T-helper 2 cell treated with Interferon-gamma antibody and Interleukin-4, amounts not matched to agents 100 ng/mL and 5 ng/mL, for 36 hours (primary cell): ENCODE measurements around the gene SCAF1. TPM values are rescaled to one million over a fixed set of nuclear protein-coding genes. Genes with fewer than 3 reads are reported as not detected.

Experiments
- intact Hi-C: fragments of 100-400 bp; cut with micrococcal nuclease; formaldehyde crosslinking; loops from one replicate; pipeline ENCODE4 v1.15.1; 2023
- total RNA-seq: library from RNA; stranded (reverse); gene quantifications from 2 replicates; pipeline ENCODE4 v1.2.3, GENCODE V29; 2022

The SCAF1 gene
- total RNA-seq, 1 donor from 2014 or later = 65.4 TPM

DNA sequence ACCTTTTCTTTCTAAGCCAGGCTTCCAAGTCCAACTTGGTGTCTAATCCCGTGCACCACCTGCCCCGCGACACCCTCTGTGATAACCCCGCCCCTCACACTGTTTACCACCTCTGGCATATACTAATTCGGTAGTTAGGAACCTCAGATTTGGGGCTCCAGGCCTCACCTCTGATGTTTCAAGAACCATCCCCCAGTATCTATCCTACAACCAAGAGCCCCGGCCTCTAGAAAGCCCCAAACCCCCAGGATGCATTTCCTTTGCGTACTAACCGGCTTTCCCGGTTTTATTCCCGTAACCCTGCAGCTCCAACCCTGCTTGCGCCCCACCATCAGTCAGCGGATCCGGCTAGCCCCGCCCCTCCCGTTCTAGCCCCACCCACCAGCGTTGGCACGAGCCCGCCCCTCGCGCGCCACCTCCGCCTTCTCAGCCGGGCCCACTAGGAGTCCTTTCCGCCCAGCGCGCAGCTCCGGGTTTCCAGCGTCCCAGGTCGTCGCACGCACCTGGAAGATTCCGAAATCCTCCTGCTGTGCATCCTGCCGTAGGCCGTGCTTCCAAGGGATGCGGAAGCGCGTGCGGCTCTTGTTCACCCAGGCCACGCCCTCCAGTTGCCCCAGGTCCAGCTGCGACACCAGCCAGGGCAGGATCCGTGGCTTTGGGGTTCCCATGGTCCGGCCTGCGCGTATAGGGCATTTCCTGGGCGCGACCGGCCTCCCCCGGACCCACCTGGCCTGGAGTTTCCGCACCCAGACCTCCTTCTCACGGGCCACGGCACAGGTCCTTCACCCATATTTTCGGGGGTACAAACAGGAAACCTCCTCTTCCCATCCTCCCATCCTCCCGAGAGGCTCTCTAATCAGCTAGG lies 22.4 kb downstream of the SCAF1 start:
- intact Hi-C loops = loop anchor here (1.0 kb wide), 3 partner anchors 12 to 71 kb away; partner anchors contain the start of gene SCAF1

- intact Hi-C loops = loop anchor here (1.0 kb wide), 2 partner anchors 11 to 23 kb away; partner anchors contain the start of gene SCAF1
Measured at GRCh38 chr19:49665036-49665350, 23.0 kb downstream of the SCAF1 start.

DNA sequence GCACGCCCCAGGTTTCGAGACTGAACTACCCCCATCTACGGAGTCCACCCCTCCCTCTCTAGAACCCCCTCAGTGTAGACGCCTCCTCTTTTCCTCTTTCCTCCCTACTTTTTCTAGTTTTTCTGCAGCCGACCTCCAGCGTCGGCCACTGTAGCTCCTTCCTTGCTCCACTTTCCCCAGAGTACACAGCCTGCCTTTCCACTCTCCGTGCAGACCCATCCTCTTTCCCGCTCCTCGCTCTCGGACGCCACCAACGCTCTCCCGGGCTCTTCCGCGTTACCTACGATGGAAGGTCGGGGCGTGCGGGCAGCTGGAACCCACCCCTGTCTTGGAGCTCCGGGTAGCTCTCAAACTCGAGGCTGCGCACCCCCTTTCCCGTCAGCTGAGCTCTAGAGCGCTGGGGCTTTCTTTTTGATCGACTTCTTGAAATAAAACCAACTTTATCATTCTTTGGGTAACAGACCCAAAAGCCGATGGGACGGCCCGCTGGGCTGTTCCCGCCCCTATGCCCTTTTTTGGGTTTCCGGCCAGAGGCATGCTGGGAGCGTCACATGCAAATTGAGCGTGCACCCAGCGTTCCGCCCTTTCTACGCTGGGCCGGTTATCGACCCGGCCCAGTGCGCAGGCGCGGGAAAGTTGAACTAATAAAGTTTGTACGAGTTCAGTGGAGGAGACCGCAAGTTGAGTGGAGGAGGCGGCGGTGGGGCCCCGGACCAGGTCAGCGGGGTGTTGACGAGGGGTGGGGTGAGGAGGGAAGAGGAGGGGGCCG lies 23.5 kb downstream of the SCAF1 start, which contains the start of the genes BCL2L12 and IRF3:
Gene BCL2L12 (plus strand): TSS at position 583 of the 769 bp plus-strand sequence. CDS start 760 bp downstream, outside the sequence.
Gene IRF3 (minus strand): TSS at position 507 of the 769 bp plus-strand sequence. CDS start 1,019 bp downstream, outside the sequence.
- intact Hi-C loops = loop anchor here (1.0 kb wide), 2 partner anchors 11 to 23 kb away; partner anchors contain the start of gene SCAF1

GRCh38 chr19:49666120-49666444 lies 24.1 kb downstream of the SCAF1 start:
- intact Hi-C loops = no loop called here

- intact Hi-C loops = no loop called here
Measured at GRCh38 chr19:49667473-49667872, 25.5 kb downstream of the SCAF1 start.

DNA sequence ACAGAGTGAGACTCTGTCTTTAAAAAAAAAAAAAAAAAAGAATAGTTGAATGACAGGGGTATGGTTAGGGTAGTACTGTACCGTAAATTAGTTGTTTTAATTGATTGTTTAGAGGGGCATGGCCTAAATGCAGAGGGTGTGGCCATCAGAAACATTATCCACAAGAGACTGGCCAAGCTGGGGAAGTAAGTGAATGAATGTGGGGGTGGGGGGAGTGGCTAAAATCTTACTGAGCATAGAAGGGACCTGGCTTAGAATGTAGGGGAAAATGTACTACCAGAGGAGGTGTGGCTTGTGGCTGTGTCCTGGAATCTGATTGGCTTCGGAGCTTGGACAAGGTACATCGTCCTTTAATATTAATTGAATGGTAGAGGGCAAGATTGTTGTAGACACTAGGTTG lies 27.5 kb downstream of the SCAF1 start:
- intact Hi-C loops = no loop called here

DNA sequence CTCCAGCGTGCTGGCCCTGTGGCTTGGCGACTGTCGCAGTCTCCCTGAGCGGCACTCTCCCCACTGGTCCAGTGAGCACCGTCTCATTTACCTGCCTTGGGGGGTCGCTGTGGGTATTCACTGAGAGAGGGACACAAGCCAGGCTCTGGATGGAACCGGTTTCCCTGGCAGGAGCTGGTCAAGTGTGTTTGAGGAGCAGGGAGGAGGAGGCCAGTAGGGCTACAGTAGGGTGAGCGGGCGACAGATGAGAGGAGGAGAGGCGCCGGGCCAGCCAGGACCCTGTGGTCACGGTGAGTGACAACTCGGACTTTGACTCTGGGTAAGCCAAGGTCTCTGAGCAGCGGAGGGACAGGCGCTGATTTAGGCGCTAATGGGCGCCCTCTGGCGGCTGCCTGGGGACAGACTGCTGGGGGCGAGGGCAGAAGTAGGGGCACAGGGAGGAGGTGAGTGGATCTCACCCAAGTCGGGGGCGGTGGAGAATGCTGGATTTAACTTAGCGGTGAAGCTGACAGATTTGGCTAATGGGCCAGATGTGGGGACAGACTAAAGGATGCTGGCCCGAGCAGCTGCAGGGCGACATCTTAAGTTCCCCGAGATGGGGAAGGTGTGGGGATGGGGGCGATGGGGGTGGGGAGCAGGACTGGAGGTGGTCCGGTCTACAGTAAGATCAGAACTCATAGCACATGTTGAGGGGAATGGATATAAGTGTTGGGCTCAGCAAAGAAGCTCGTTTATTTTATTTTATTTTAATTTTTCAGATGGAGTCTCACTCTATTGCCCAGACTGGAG lies 30.3 kb downstream of the SCAF1 start:
- intact Hi-C loops = no loop called here

GRCh38 chr19:49676136-49676783 lies 34.3 kb downstream of the SCAF1 start:
- intact Hi-C loops = loop anchor here (1.0 to 2.0 kb wide), 7 partner anchors 11 to 223 kb away; partner anchors contain the start of genes AKT1S1, ALDH16A1, AP2A1 and BCL2L12

GRCh38 chr19:49676784-49677230 lies 34.8 kb downstream of the SCAF1 start:
- intact Hi-C loops = loop anchor here (1.0 to 2.0 kb wide), 7 partner anchors 12 to 224 kb away; partner anchors contain the start of genes AKT1S1, ALDH16A1, AP2A1 and BCL2L12

DNA sequence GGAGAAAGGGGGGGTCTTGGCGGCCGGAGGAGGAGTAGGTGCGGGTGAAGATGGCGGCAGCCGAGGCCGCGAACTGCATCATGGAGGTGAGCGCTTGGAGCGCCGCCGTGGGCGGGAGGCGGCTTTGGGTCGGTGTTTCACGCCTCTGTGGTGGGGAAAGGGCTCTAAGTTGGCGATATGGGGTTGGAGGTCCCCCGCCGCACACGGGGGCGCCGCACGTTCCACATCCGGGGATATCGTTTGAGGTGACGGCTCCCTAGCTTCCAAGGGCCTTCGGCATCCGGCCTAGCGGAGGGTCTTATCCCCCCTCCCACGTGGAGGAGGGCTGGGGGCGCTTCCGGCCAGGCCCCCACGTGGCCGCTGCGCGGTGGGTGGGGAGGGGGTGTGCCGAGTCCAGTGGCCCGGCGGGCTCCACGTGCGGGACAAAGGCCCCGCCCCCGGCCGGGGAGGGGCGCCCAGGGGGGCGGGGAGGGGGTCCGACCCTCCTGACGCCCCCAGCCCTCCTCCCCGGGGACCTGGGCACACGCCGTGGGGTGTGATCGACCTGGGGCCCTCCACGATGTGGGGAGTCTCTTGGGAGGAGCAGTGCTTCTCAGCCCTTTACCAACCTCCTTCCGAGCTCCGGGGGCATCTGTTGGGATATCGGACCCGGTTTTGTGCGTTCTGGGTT lies 35.4 kb downstream of the SCAF1 start, which contains the start of gene PRMT1:
Gene PRMT1 (plus strand): TSS at position 41 of the 670 bp plus-strand sequence. CDS start 10 bp downstream, at position 51.
- intact Hi-C loops = loop anchor here (2.0 kb wide), 2 partner anchors 89 to 181 kb away; partner anchors contain the start of genes AP2A1 and RPS11

GRCh38 chr19:49677901-49678674 lies 36.1 kb downstream of the SCAF1 start:
- intact Hi-C loops = loop anchor here (2.0 kb wide), 2 partner anchors 89 to 181 kb away; partner anchors contain the start of genes AP2A1 and RPS11

DNA sequence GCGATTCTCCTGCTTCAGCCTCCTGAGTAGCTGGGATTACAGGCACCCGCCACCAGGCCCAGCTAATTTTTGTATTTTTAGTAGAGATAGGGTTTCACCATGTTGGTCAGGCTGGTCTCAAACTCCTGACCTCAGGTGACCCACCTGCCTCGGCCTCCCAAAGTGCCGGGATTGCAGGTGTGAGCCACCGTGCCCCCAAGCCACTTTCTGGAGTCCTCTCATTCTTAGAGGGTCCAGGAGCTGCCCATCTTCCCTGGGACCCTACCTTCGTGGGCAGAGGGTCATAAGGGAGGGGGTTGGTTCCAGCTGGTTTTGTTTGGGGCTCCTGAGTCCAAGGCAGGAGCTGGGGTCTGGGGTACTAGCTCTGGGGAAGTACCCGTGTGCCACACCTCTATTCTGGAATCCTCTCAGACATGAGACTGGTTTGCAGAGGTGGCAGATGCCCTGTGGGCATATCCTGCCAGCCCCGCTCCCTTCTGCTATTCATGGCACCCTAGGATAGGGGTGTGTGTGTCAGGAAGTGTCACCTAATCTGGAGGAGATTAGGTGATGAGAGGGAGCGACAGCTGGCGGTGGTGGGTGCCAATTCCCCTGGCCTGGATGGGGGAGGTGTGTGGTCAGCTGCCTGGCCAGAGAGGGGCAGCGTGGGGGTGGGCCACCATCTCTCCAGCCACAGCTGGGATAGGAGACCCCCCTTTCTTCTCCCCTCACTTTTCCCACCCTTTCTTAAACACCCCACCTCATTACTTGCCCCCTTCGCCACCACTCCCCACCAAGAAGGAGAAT lies 37.2 kb downstream of the SCAF1 start:
- intact Hi-C loops = no loop called here

DNA sequence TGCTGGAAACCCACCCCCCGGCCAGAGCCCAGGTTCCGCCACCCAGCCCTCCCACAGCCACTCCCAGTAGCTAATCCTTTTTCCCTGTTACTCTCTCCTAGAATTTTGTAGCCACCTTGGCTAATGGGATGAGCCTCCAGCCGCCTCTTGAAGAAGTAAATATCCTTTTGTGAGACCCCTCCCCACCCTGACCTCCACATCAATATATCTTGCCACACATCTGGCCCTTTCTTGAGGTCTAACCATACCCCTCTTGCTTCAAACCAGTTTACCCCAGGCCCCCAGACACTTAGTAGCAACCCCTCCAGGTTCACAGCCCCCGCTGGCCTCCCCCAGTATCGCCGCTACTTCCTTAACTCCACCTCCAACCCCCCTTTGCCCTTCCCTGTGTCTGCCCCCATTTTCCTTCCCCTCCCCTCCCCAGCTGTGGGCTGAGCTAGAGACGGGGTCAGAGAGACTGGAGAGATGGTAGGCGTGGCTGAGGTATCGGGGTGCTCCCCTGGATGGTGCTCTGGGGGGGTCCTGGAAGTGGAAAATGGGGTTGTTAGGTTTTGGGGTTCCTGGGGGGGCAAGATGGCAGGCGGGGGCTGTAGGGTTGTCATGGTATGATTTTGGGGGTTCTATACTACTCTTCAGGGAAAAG lies 37.9 kb downstream of the SCAF1 start:
- intact Hi-C loops = no loop called here

GRCh38 chr19:49680421-49681351 lies 38.7 kb downstream of the SCAF1 start:
- intact Hi-C loops = no loop called here

GRCh38 chr19:49681830-49682229 lies 39.8 kb downstream of the SCAF1 start:
- intact Hi-C loops = no loop called here

DNA sequence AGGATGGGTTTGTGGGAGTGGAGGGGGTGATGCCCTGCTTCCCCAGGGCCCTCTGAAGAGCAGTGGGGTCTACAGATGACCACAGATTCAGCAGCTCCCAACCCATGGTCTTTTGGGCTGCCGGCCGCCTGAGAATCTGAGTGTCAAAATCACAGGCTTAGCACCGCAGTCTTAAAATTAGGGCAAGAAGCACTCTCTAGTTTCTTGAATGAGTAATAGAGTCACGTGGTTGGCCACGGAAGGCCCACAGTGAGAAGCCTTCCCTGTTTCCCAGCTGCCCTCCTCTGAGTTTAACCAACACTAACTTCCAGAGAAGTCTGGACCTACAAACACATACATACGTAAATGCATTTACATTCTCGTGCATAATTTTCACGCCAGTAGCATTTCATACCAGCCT lies 40.3 kb downstream of the SCAF1 start:
- intact Hi-C loops = no loop called here
